Psoas muscle (tissue), 8 donors: ENCODE measurements around the gene CCR9. TPM values are rescaled to one million over a fixed set of nuclear protein-coding genes. Genes with fewer than 3 reads are reported as not detected.

Experiments used
- ATAC-seq, 4 donors: fragments of 200-7000 bp; cut with Tn5 transposase; one replicate each; pipeline ENCODE4 v1.9.1; 2020; ENCODE audit warnings: moderate library complexity in 3 of 4, mild to moderate bottlenecking in 2 of 4
- DNase-seq, 2 donors: peaks; one replicate each; pipeline ENCODE4 v3.0.0-alpha.2; 2020
- H3K27ac ChIP-seq: fragments of 200-600 bp; one replicate; pipeline ENCODE4 v1.8.0; 2022
- H3K27me3 ChIP-seq, 3 donors: fragments of 200-600 bp in 1 of 3; one replicate each; pipeline versions ENCODE4 v1.6.1 to v1.8.0; 2013 to 2022; ENCODE audit warnings: low read length in 2 of 3, mild to moderate bottlenecking in 2 of 3, moderate library complexity in 1 of 3; ENCODE audit not compliant: insufficient read depth in 3 of 3
- H3K36me3 ChIP-seq, 2 donors: fragments of 200-600 bp in 1 of 2; one replicate each; pipeline versions ENCODE4 v1.6.1 to v1.8.0; 2013 to 2022; ENCODE audit warnings: low read depth in 1 of 2, mild to moderate bottlenecking in 1 of 2, moderate library complexity in 1 of 2; ENCODE audit not compliant: insufficient read depth in 1 of 2
- H3K4me1 ChIP-seq: fragments of 200-600 bp; one replicate; pipeline ENCODE4 v1.8.0; 2022
- H3K4me3 ChIP-seq: fragments of 200-600 bp; one replicate; pipeline ENCODE4 v1.8.0; 2022; ENCODE audit warnings: mild to moderate bottlenecking
- H3K9me3 ChIP-seq: fragments of 200-600 bp; one replicate; pipeline ENCODE4 v1.8.0; 2022
- WGBS, 3 donors: extraction: QIAGEN DNeasy Blood & Tissue Kit; methylation state at CpG; one replicate each; pipeline versions ENCODE4 v1.1.6 to v1.1.7; 2013; 5-methylcytosine and 5-hydroxymethylcytosine counted together
- intact Hi-C, 2 donors: fragments of 100-400 bp; cut with DNase I; formaldehyde crosslinking; loops; one replicate each; pipeline versions ENCODE4 v1.11.0 to v1.14.2; 2022
- polyA plus RNA-seq, 3 donors: library from polyadenylated mRNA; stranded (reverse); fragments of 200-250 nt; gene quantifications; one replicate each; pipeline ENCODE4 v1.2.3, GENCODE V29; 2013
- total RNA-seq, 4 donors: library from RNA; stranded (reverse); fragmentation: NEBNext Ultra II Directional in 2 of 4; extraction: Animal tissue kit (Norgen Biotek cat#: 25700) in 2 of 4; gene quantifications; one replicate each; pipeline versions ENCODE4 v1.2.1 to v1.2.4, GENCODE V29; 2021 to 2023
- TF ChIP-seq, protein P1 (sequence below): fragments of 200-600 bp; IDR thresholded peaks from one replicate; pipeline ENCODE4 v1.8.0; 2022; ENCODE audit warnings: antibody characterized with exemption
- donor health status: healthy with polysubstance abuse.
- donor health status: DM: no; HTN: no; CAD: no; lungs with moderate emphysema.
- donor health status: Bipolar disorder and iron deficiency.
- donor health status: healthy.
- donor health status: DM: yes; HTN: yes; CAD: no.
- donor health status: DM: no; HTN: no; CAD: no.
- donor health status: DM: no; HTN: no; CAD: no.
- donor health status: DM: yes; HTN: yes; CAD: no.

Gene CCR9
- total and polyA plus RNA-seq, 7 donors: 0.03 TPM; not detected in 6

DNA sequence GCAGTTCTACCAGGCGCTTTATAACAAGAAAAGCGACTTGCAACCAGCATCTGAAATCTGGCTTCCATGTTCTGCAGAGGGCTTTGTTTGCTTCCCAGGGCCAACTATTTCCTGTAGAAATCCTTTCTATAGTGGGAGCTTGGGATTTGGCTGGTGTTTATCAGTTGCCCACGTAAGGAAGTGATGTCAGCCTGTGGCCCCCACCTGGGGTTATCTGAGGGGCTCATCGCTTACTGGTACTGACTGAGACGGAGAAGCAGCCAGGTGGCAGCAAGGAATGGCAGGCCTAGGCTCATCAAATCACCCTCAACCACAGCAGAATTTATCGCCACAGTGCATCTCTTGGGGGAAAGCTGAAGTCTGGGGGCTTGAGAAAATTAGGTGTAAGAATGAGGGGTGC lies 14.6 kb upstream of the CCR9 start:
- no peaks in the 10 kb centered on the region for H3K9me3 ChIP-seq
- WGBS, 3 donors: 75 to 84% (median 84%) methylated on average over 6 of the region's 6 CpGs
- no peaks in the 10 kb centered on the region for H3K27me3 ChIP-seq
- DNase-seq: no peak
- H3K4me1 ChIP-seq: no peaks in the 10 kb centered on the region
- TF ChIP-seq, protein P1, sequence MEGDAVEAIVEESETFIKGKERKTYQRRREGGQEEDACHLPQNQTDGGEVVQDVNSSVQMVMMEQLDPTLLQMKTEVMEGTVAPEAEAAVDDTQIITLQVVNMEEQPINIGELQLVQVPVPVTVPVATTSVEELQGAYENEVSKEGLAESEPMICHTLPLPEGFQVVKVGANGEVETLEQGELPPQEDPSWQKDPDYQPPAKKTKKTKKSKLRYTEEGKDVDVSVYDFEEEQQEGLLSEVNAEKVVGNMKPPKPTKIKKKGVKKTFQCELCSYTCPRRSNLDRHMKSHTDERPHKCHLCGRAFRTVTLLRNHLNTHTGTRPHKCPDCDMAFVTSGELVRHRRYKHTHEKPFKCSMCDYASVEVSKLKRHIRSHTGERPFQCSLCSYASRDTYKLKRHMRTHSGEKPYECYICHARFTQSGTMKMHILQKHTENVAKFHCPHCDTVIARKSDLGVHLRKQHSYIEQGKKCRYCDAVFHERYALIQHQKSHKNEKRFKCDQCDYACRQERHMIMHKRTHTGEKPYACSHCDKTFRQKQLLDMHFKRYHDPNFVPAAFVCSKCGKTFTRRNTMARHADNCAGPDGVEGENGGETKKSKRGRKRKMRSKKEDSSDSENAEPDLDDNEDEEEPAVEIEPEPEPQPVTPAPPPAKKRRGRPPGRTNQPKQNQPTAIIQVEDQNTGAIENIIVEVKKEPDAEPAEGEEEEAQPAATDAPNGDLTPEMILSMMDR: no peak
- intact Hi-C loops: no loop called here
- H3K36me3 ChIP-seq: no peaks in the 10 kb centered on the region
- H3K27ac ChIP-seq: no peak overlapping the region
- no peak overlapping the region for H3K4me3 ChIP-seq
- ATAC-seq: no peak

GRCh38 chr3:45872569-45872968 lies 13.8 kb upstream of the CCR9 start:
- WGBS, 3 donors: 70 to 72% (median 71%) methylated on average over 2 of the region's 2 CpGs
- TF ChIP-seq, protein P1: no peak
- no peak for DNase-seq

DNA sequence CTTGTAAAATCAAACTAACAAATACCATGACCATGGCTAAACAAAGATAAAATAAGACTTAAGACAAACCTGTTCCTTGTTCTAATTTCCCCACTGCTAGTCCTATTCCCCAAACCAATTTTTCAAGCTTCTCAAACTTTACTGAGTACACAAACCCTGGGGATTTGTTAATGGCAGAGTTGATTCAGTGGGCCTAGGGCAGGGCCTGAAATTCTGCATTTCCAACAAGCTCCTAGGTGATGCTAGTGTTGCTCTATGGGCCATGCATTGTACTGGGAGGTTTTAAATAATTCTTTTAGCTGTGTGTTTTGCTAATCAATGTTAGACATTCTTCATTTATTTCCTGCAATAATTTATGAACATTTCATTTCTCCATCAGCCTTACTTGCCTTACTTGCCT lies 13.3 kb upstream of the CCR9 start:
- no peak overlapping the region for H3K27ac ChIP-seq
- TF ChIP-seq, protein P1: no peak
- ATAC-seq (no peak), DNase-seq (no peak)
- H3K36me3 ChIP-seq: no peaks in the 10 kb centered on the region
- no peak overlapping the region for H3K4me3 ChIP-seq
- no peaks in the 10 kb centered on the region for H3K4me1 ChIP-seq
- intact Hi-C loops: no loop called here
- H3K27me3 ChIP-seq: no peaks in the 10 kb centered on the region
- H3K9me3 ChIP-seq: no peaks in the 10 kb centered on the region

More at GRCh38 chr3:45872569-45872968, 13.8 kb upstream of the CCR9 start:
- Histone ChIP-seq H3K4me1 (no peaks in the 10 kb centered on the region), H3K27ac (no peak overlapping the region), H3K27me3 (no peaks in the 10 kb centered on the region), H3K4me3 (no peak overlapping the region), H3K36me3 (no peaks in the 10 kb centered on the region), H3K9me3 (no peaks in the 10 kb centered on the region)
- intact Hi-C loops: no loop called here
- no peak for ATAC-seq

GRCh38 chr3:45873638-45874037 lies 12.7 kb upstream of the CCR9 start:
- Histone ChIP-seq H3K27me3 (no peaks in the 10 kb centered on the region), H3K9me3 (no peaks in the 10 kb centered on the region), H3K27ac (no peak overlapping the region), H3K4me1 (no peaks in the 10 kb centered on the region), H3K36me3 (no peaks in the 10 kb centered on the region), H3K4me3 (no peak overlapping the region)
- ATAC-seq (no peak), DNase-seq (no peak)
- WGBS, 3 donors: 84 to 89% (median 85%) methylated on average over 4 of the region's 4 CpGs
- intact Hi-C loops: no loop called here
- TF ChIP-seq, protein P1: no peak

GRCh38 chr3:45874677-45875346 lies 11.5 kb upstream of the CCR9 start:
- no peaks in the 10 kb centered on the region for H3K27me3 ChIP-seq
- no peak for DNase-seq
- intact Hi-C loops: no loop called here
- ATAC-seq: no peak
- no peak overlapping the region for H3K4me3 ChIP-seq
- no peaks in the 10 kb centered on the region for H3K4me1 ChIP-seq
- H3K36me3 ChIP-seq: no peaks in the 10 kb centered on the region
- TF ChIP-seq, protein P1: no peak
- H3K27ac ChIP-seq: no peak overlapping the region
- no peaks in the 10 kb centered on the region for H3K9me3 ChIP-seq
- WGBS, 3 donors: 63 to 70% (median 66%) methylated on average over 5 of the region's 5 CpGs
